Glomerular endothelial cell (primary cell): ENCODE results near the gene CTNNA1. TPM values are rescaled to one million over a fixed set of nuclear protein-coding genes. Genes with fewer than 3 reads are reported as not detected.
"Not testable (repeated sequence)": the region's sequence is repeated elsewhere in the genome, so short reads cannot be mapped to it uniquely, and the experiment has no call there.

Experiments
- DNase-seq: peaks from one replicate; pipeline ENCODE4 v3.0.0-alpha.2; 2011; ENCODE audit warnings: low read depth, low spot score; ENCODE audit errors: extremely low read depth
- total RNA-seq: library from RNA; depleted of rRNA; stranded (reverse); fragments of >200 nt; gene quantifications from 2 replicates; pipeline ENCODE4 v1.2.3, GENCODE V29; 2015

Gene CTNNA1
- total RNA-seq, 1 donor from 2014 or later, result 444 TPM

DNA sequence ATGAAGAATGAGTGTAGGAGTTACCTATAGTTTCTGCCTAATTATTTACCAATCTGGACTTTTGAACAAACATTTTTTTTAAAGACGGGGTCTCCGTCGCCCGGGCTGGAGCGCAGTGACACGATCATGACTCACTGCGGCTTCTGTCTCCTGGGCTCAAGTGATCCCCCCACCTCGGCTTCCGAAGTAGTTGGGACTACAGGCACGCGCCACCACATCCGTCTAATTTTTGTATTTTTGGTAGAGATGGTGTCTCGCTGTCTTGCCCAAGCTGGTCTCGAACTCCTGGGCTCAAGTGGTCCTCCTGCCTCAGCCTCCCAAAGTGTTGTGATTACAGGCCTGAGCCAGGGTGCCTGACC lies 1.5 kb downstream of the CTNNA1 start:
- DNase-seq, result no peak

- no peak for DNase-seq
Measured at GRCh38 chr5:138755084-138755748, 2.0 kb downstream of the CTNNA1 start.

DNA sequence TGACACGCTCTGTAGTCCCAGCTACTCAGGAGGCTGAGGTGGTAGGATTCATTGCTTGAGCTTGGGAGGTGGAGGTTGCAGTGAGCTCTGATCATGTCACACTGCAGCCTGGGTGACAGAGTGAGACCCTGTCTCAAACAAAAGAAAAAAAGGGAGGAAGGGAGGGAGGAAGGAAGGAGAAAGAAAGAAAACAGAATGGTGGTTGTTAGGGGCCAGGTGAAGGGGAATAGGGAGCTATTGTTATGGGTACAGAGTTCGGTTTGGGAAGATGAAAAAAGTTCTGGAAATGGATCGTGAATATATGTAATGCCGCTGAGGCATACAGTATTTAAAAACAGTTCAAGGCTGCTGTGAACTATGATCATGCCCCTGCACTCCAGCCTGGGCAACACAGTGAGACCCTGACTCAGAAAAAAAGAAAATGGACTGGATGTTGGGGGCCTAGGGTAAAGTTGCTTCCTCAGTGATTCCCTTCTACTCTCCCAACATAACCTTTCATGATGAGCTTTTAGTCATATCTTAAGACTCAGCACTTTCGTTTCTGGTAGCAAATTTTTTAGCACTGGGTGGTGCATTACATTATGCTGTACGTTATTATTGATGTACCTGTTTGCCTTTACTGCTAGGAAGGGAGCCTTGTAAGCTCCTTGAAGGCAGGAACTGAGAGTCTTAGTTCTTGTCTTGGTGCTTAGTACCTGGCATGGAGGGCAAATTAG lies 4.0 kb downstream of the CTNNA1 start:
- DNase-seq, result no peak

- DNase-seq, result no peak
Measured at GRCh38 chr5:138760448-138761110, 7.4 kb downstream of the CTNNA1 start.

DNA sequence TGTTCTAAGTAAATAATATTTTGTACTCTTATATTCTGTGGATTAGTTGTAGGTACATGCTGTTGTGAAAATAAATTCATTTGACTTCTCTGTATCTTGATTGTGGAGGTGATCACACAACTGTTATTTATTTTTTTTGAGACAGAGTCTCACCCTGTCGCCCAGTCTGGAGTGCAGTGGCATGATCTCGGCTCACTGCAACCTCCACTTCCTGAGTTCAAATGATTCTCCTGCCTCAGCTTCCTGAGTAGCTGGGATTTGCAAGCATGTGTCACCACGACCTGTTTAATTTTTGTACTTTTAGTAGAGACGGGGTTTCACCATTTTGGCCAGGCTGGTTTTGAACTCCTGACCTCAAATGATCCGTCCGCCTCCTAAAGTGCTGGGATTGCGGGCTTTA lies 7.9 kb downstream of the CTNNA1 start:
- DNase-seq, result not testable (repeated sequence)

DNA sequence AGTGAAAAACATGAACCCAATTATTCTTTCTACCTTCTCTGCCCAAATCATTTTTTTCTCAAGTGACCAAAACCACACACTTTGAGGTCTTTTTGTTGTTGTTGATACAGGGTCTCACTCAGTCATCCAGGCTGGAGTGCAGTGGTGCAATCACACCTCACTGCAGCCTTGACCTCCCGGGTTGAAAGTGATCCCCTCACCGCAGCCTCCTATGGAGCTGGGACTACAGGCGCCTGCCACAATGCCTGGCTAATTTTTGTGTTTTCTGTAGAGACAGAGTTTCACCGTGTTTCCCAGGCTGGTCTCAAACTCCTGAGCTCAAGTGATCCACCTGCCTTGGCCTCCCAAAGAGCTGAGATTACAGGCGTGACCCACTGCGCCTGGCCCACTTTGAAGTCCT lies 8.4 kb downstream of the CTNNA1 start:
- not testable (repeated sequence) for DNase-seq

DNA sequence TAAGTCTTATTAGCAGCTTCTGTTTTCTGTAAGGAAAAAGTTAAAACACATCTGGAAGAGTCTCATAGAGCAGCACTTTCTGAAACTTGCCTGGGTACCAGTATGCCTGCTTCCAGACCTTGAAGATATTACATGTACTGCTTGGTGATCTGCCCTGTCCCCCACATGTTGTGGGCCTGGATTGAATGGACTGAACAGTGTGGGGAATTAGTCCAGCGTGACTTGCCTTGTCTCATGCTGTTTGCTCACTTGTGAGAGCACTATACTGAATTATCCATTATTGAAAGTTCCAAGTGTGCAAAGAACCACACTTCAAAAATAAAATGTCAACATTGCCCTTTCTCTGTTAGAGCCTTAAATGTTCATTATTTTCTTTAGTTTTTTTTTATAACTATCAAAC lies 8.9 kb downstream of the CTNNA1 start:
- DNase-seq, result no peak

DNA sequence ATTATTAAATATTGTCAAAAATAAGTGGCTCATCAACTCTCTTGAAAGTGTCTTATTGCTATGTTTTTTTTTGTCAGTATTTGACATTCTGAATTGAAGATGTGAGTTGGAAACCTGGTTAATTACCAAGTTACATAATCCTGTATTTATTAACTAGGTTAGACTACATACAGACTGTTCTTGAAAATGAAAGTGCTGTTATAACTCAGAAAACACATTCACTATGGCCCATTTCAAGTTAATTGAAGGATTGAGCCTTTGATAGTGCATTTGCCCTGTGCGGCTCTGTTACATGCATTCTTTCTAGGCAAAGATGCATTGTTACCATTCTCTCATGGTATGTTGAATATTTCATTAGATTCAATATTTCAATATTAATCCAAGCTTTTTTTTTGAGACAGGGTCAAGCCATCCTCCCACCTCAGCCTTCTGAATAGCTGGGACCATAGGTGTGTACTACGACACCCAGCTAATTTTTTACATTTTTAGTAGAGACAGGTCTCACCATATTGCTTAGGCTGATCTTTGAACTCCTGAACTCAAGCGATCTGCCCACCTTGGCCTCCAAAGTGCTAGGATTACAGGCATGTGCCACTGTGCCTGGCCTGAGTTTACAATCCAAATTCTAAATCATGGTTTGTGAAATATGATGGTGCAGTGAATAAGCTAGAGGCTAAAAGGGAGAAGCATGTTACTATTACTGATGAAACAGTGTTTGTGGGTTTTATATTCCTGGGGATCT lies 10.0 kb downstream of the CTNNA1 start:
- no peak for DNase-seq

DNA sequence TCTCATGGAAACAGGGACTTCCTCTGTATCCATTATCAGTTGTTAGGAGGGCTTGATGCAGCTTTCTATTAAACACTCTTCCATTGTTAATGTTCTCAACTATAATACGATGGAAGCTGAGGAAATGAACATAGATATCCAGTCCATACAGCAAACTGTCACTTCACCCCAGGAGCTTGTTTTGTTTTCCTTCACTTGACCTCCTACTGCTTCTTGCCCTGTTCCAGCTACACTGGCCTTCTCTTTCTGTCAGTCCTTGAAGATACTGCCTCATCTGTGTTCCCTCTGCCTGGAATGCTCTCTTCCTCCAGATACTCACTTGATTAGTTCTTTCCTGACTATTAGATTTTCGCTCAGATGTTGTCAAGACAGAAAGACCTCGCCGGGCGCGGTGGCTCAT lies 17.1 kb downstream of the CTNNA1 start:
- DNase-seq, result no peak

DNA sequence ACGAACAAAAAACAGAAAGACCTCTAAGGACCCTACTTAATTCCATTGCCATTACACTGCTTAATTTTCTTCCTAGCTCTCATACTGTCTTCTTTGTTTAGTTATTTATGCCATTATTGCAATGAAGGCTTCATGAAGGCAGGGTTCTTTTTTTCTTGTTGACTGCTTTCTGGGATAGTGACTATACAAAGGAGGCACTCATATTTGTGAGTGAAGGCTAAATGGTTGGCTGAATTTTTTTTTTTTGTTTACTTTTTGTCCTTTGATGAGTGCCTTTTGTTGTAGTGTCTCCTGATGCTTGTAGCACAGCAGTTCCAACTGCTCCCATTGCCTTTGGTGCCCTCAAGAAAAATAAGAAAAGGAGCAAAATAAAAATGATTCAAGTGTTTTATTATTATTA lies 17.8 kb downstream of the CTNNA1 start:
- DNase-seq, result no peak

DNA sequence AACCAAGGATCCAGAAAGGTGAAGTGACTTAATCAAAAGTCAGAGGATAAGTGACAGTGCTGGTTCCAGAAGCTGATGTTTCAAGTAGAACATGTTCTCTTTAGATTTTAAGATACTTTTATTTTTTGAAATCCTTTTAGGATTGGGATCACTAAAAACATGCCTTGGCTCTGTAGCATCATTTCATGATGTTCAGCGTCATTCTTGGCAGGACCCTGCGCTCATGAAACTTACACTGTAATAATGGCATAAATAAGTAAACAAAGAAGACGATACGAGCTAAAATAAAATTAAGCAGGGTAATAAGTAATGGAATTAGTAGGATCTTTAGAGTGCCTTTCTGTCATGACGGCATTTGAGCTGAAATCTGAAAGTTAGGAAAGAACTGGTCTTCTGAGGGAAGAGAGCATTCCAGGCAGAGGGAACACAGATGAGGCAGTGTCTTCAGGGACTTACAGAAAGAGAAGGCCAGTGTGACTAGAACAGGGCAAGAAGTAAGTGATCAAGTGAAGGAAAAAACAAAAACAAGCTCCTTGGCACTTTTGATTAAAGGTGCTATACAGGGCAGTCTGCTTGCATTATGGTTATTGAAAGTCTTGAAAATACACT lies 19.9 kb downstream of the CTNNA1 start:
- no peak for DNase-seq

DNA sequence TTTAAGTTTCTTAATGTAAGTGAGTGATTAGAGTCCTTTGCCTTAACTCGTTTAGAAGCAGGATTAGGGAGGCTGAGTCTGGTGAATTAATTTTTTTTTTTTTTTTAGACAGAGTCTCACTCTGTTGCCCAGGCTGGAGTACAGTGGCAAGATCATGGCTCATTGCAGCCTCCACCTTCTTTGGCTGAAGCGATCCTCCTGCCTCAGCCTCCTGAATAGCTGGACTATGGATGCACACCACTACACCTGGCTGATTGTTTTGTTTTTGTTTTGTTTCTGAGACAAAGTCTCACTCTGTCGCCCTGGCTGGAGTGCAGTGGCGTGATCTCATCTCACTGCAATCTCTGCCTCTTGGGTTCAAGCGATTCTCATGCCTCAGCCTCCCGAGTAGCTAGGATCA lies 20.4 kb downstream of the CTNNA1 start:
- not testable (repeated sequence) for DNase-seq

DNA sequence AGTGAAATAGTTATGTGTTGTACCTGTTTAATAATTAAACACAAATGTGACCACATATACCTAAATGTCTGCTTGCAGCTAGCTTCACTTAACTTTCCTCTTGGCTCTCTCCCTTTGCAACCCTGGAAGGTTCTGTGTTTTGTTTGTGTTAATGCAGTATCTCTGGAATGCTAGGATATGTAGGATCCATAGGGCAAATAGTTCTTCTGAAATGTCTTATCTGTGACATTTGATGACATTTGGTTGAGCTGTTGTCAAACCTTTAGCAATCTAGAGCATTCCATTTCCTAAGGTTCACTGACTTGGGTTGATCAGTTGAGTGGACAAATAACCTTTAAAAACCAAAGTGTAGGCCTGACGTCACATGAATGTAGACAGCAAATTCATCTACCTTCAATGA lies 21.8 kb downstream of the CTNNA1 start:
- DNase-seq, result no peak

DNA sequence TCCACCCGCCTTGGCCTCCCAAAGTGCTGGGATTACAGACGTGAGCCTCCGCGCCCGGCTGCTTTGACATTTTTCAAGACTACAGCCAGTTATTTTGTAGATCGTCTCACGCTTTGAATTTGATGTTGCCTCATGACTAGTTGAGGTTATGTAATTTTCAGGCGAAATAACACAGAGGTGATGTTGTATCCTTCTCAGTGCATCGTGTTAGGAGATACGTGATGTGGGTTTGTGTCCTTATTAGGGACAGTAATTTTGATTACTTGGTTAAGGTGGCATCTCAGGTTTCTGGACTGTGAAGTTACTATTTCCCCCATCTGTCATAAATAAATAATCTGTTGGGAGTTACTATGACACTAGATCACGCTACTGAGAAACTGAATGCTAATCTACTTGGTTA lies 25.0 kb downstream of the CTNNA1 start:
- DNase-seq, result no peak

- DNase-seq, result no peak
Measured at GRCh38 chr5:138783976-138784375, 30.8 kb downstream of the CTNNA1 start.

- no peak for DNase-seq
Measured at GRCh38 chr5:138784590-138784989, 31.4 kb downstream of the CTNNA1 start.

DNA sequence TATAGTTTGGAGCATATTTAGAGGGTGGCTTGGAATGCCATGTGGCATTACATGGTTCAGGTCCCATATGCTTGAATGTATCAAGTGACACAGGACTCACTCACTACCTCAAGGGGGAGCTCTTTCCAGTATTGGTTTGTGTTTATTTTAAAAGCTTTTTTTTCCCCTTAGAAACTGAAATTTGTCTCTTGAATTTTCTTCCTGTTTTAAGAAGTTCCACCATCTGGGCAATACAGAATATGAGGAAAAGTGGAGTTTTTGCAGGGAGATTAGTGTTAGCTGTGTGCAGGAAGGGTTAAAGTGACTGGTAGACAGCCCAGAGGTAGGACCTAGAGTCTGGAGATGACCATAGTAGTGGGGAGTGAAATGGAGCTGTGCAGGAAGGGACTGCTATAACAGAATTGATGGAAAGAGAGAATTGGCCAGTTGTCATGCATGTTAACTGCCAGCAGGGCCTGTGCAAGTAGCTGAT lies 36.6 kb downstream of the CTNNA1 start:
- DNase-seq, result peak; percentile 22

DNA sequence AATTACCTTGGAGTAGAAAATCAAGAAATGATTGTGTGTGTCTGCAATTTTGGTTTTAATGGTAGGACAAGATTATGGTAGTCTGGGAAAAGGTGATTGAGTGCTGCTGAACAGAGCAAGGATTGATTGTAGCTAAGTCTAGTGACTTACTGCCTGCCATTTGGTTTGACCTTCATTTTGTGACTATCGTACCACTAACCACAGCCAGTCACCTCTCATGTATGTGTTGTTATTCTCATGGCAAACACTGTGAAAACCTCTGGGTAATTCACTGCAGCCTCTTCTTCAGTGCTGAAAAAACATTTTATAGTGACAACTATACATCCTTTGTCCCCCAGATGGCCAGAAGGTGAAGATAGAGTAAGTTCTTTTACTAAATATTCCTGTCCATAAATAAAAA lies 37.5 kb downstream of the CTNNA1 start:
- no peak for DNase-seq

DNA sequence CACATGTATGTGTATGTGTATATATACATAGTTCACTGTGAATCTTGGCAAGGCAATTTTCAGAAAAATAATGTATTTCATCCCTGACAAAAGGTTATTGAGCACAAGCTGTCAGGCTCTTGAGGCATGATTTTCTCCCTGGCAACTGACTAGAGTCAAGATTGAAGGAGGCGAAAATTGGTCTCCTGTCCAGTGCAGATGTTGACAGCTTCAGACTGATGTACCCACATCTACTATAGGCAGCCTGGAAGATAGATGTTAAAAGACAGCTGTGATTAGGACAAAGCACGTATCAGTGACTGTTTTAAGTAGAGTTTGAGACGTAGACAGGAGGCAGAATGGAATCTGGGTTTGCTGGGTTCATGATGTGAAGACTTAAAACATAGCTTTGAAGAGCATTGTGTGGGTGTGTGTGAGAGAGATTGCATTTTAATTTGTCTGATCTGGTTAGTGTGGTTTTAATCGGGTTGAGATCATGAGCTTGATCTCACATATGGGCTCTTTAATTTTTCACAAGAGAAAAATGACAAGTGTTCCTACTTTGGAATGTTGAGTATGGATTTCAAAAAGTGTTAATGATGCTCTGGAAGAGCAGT lies 39.1 kb downstream of the CTNNA1 start:
- DNase-seq, result no peak

GRCh38 chr5:138793575-138793974 lies 40.4 kb downstream of the CTNNA1 start:
- no peak for DNase-seq
